Glutamatergic neuron (in vitro differentiated cells): ENCODE data around the gene DAB2. TPM values are rescaled to one million over a fixed set of nuclear protein-coding genes. Genes with fewer than 3 reads are reported as not detected.
"Not testable (repeated sequence)": the region's sequence is repeated elsewhere in the genome, so short reads cannot be mapped to it uniquely, and the experiment has no call there.

Source experiments
- DNase-seq: peaks from one replicate; pipeline ENCODE4 v3.0.0; 2022
- H3K27ac Mint-ChIP-seq: one replicate; pipeline ENCODE4 v1.8.0; 2020; ENCODE audit warnings: mild to moderate bottlenecking, mixed read lengths, inconsistent platforms; ENCODE audit not compliant: unreplicated experiment
- H3K27me3 Mint-ChIP-seq: one replicate; pipeline ENCODE4 v1.8.0; 2020; ENCODE audit warnings: mild to moderate bottlenecking, moderate library complexity, mixed read lengths, inconsistent platforms; ENCODE audit not compliant: unreplicated experiment
- H3K36me3 Mint-ChIP-seq: one replicate; pipeline ENCODE4 v1.8.0; 2020; ENCODE audit warnings: mild to moderate bottlenecking, mixed read lengths, inconsistent platforms; ENCODE audit not compliant: unreplicated experiment
- H3K4me1 Mint-ChIP-seq: one replicate; pipeline ENCODE4 v1.8.0; 2020; ENCODE audit warnings: mild to moderate bottlenecking, low read depth, mixed read lengths, inconsistent platforms; ENCODE audit not compliant: unreplicated experiment
- H3K4me3 Mint-ChIP-seq: one replicate; pipeline ENCODE4 v1.8.0; 2020; ENCODE audit warnings: mild to moderate bottlenecking, mixed read lengths, inconsistent platforms; ENCODE audit not compliant: unreplicated experiment
- H3K9me3 Mint-ChIP-seq: one replicate; pipeline ENCODE4 v1.8.0; 2020; ENCODE audit warnings: mild to moderate bottlenecking, moderate library complexity, mixed read lengths, inconsistent platforms; ENCODE audit not compliant: unreplicated experiment
- CTCF ChIP-seq: fragments of 200-600 bp; sonication (generic); IDR thresholded peaks from one replicate; pipeline ENCODE4 v1.5.0; 2021; ENCODE audit not compliant: partially characterized antibody, unreplicated experiment
- total RNA-seq: library from RNA; stranded (reverse); fragmentation: NEBNext Ultra II Directional; extraction: Animal tissue kit (Norgen Biotek cat#: 25700); gene quantifications from one replicate; pipeline ENCODE4 v1.2.1, GENCODE V29; 2021; ENCODE audit not compliant: unreplicated experiment

Gene DAB2
- total RNA-seq, 1 donor from 2014 or later, result 1.4 TPM

- H3K27me3 Mint-ChIP-seq, result no peaks in the 10 kb centered on the region
- H3K27ac Mint-ChIP-seq, result no peak overlapping the region
- no peak for TF ChIP-seq CTCF
- no peaks in the 10 kb centered on the region for H3K36me3 Mint-ChIP-seq
- no peaks in the 10 kb centered on the region for H3K4me1 Mint-ChIP-seq
- no peak for DNase-seq
- H3K9me3 Mint-ChIP-seq, result no peaks in the 10 kb centered on the region
- H3K4me3 Mint-ChIP-seq, result no peak overlapping the region
Observed at GRCh38 chr5:39411985-39412384, 12.8 kb downstream of the DAB2 start.

DNA sequence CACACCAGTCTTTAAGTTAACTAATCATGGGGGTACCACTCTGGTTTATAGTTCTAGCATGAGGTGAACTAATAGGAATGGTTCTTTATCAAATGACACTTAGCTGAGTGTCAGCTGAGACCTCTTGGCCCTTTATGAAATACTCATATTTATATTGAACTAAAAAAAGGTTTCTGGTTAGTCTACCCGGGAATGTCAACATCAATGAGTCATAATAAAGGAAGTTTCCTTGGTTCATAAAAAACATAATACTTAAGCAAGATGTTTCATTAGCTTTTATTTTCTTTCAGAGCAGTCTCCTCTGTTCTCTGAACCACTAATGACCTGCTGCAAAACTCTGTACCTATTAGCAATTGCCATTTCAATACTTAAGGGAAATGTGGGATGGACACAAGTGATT, 13.7 kb downstream of the DAB2 start:
- H3K36me3 Mint-ChIP-seq, result no peaks in the 10 kb centered on the region
- H3K4me1 Mint-ChIP-seq, result no peaks in the 10 kb centered on the region
- H3K27me3 Mint-ChIP-seq, result no peaks in the 10 kb centered on the region
- no peak overlapping the region for H3K4me3 Mint-ChIP-seq
- H3K9me3 Mint-ChIP-seq, result no peaks in the 10 kb centered on the region
- no peak overlapping the region for H3K27ac Mint-ChIP-seq
- DNase-seq, result no peak
- TF ChIP-seq CTCF, result no peak

- DNase-seq, result no peak
- H3K4me1 Mint-ChIP-seq, result no peaks in the 10 kb centered on the region
- H3K27me3 Mint-ChIP-seq, result no peaks in the 10 kb centered on the region
- no peaks in the 10 kb centered on the region for H3K9me3 Mint-ChIP-seq
- H3K4me3 Mint-ChIP-seq, result no peak overlapping the region
- TF ChIP-seq CTCF, result no peak
- no peaks in the 10 kb centered on the region for H3K36me3 Mint-ChIP-seq
- no peak overlapping the region for H3K27ac Mint-ChIP-seq
Observed at GRCh38 chr5:39409033-39409432, 15.7 kb downstream of the DAB2 start.

GRCh38 chr5:39405083-39405843, 19.5 kb downstream of the DAB2 start:
- Mint-ChIP-seq H3K27ac (no peak overlapping the region), H3K36me3 (no peaks in the 10 kb centered on the region), H3K9me3 (no peaks in the 10 kb centered on the region), H3K4me1 (no peaks in the 10 kb centered on the region), H3K27me3 (no peaks in the 10 kb centered on the region), H3K4me3 (no peak overlapping the region)
- DNase-seq, result no peak
- TF ChIP-seq CTCF, result no peak

GRCh38 chr5:39403761-39404160, 21.0 kb downstream of the DAB2 start:
- H3K27ac Mint-ChIP-seq, H3K4me1 Mint-ChIP-seq, H3K36me3 Mint-ChIP-seq, H3K9me3 Mint-ChIP-seq, H3K4me3 Mint-ChIP-seq, H3K27me3 Mint-ChIP-seq, DNase-seq: not testable (repeated sequence)

GRCh38 chr5:39402140-39402539, 22.6 kb downstream of the DAB2 start:
- not testable (repeated sequence) for H3K4me3 Mint-ChIP-seq, H3K27ac Mint-ChIP-seq, H3K4me1 Mint-ChIP-seq

More at GRCh38 chr5:39402140-39402539, 22.6 kb downstream of the DAB2 start:
- not testable (repeated sequence) for H3K9me3 Mint-ChIP-seq, H3K36me3 Mint-ChIP-seq, DNase-seq, H3K27me3 Mint-ChIP-seq
